HL-60 (cell line): ENCODE measurements around the gene ADGRE1.

Experiments used
- GABPA ChIP-seq: IDR thresholded peaks from 2 replicates; pipeline ENCODE4 v1.6.1; 2012; ENCODE audit warnings: low read depth
- POLR2AphosphoS5 ChIP-seq: IDR thresholded peaks from 2 replicates; pipeline ENCODE4 v1.6.1; 2012; ENCODE audit warnings: low read depth
- TF ChIP-seq, protein P1 (sequence below): IDR thresholded peaks from one replicate; pipeline ENCODE4 v1.5.1; 2011; ENCODE audit warnings: low read length, control low read depth, inconsistent platforms; ENCODE audit not compliant: insufficient read depth

DNA sequence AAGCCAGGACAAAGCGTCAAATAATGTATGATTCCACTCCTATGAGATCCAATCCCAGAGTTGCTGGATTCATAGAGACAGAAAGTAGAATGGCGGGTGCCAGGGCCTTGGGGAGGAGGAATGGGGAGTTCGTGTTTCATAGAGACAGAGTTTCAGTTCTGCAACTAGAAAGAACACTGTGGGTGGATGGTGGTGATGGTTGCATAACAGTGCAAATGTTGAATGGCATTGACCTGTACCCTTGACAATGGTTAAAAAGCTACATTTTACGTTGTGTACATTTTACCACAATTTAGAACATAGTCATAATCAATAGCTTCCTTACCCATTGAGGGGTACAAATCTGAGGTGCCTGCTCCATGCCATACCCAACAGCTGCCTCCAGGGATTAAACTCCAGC lies 100.5 kb downstream of the ADGRE1 start:
- TF ChIP-seq, protein P1, sequence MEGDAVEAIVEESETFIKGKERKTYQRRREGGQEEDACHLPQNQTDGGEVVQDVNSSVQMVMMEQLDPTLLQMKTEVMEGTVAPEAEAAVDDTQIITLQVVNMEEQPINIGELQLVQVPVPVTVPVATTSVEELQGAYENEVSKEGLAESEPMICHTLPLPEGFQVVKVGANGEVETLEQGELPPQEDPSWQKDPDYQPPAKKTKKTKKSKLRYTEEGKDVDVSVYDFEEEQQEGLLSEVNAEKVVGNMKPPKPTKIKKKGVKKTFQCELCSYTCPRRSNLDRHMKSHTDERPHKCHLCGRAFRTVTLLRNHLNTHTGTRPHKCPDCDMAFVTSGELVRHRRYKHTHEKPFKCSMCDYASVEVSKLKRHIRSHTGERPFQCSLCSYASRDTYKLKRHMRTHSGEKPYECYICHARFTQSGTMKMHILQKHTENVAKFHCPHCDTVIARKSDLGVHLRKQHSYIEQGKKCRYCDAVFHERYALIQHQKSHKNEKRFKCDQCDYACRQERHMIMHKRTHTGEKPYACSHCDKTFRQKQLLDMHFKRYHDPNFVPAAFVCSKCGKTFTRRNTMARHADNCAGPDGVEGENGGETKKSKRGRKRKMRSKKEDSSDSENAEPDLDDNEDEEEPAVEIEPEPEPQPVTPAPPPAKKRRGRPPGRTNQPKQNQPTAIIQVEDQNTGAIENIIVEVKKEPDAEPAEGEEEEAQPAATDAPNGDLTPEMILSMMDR, result no peak
- TF ChIP-seq POLR2AphosphoS5 (no peak), GABPA (no peak)
